Regular cardiac myocyte (primary cell): ENCODE measurements around the gene TPM2. TPM values are rescaled to one million over a fixed set of nuclear protein-coding genes. Genes with fewer than 3 reads are reported as not detected.

Source experiments
- total RNA-seq: library from RNA; depleted of rRNA; stranded (reverse); fragments of >200 nt; gene quantifications from 2 replicates; pipeline ENCODE4 v1.2.3, GENCODE V29; 2014

Gene TPM2
- 870 and 1,301 TPM in 2 replicates for total RNA-seq

DNA sequence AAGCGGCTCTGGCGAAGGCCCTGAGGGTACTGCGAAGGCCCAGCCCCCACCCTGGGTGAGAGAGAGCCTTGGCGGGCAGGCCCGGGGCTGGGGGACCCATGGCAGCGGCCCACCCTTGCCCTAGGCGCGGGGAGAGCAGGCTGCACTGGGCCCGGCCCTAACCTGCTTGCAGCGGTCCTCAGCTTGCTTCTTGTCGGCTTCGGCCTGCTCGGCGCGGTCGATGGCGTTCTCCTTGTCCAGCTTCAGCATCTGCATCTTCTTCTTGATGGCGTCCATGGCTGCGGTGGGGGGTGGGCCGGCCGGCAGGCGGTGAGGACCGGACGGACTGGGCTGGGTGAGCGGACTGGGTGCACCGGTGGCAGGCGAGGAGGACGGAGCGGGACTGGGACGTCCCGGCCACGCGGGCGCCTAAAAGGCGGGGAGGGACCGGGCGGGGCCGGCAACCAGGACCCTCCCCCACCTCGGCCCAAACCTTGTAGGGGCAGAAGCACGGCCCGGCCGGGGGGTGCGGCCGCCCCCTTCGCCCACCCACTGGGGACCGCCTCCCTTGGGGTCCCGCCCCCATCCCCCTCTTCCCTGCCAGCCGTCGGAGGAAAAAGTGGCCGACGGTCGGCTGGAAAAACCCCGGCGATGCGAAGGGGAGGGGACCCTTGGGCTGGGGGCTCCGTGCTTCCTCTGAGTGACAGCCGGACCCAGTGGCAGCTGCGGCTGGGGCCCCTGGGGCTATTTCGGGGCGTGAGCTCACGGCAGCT lies at the start of gene TPM2:
TSS of gene TPM2 (minus strand) at position 384 of the 752 bp plus-strand sequence. CDS start at position 276, 108 bp downstream.

DNA sequence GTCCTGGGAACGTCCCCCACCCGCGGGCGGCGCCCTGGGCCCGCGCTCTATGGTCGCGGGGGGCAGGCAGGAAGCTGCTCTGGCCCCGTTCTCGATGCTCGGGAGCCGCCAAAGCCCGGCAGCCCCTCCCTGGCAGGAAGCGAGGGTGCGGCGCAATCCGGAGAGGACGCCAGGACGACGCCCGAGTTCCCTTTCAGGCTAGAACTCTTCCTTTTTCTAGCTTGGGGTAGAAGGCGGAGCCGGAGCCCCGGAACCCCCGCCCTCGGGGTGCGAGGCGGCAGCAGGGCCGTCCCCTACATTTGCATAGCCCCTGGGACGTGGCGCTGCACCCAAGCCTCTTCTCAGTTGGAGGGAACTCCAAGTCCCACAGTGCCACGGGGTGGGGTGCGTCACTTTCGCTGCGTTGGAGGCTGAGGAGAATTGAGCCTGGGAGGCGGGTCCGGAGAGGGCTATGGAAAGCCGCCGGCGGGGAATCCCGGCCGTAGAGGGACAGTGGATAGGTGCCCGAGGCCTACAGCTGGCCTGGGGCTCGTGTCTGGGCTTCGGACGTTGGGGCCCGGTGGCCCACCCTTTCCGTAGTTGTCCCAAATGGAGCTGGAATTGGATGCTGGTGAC lies 42.6 kb upstream of the TPM2 start, which contains the start of the genes CREB3 and TLN1:
TSS of gene CREB3 (plus strand) at position 482 of the 615 bp plus-strand sequence. CDS start at position 589, 107 bp downstream.
TSS of gene TLN1 (minus strand) at position 11 of the 615 bp plus-strand sequence. CDS start 6,501 bp downstream, outside the sequence.

GRCh38 chr9:35673132-35674024 lies 16.3 kb downstream of the TPM2 start, which contains the start of gene CA9:
Gene CA9 (plus strand): TSS chr9:35673928. CDS start chr9:35673960, 32 bp downstream.

DNA sequence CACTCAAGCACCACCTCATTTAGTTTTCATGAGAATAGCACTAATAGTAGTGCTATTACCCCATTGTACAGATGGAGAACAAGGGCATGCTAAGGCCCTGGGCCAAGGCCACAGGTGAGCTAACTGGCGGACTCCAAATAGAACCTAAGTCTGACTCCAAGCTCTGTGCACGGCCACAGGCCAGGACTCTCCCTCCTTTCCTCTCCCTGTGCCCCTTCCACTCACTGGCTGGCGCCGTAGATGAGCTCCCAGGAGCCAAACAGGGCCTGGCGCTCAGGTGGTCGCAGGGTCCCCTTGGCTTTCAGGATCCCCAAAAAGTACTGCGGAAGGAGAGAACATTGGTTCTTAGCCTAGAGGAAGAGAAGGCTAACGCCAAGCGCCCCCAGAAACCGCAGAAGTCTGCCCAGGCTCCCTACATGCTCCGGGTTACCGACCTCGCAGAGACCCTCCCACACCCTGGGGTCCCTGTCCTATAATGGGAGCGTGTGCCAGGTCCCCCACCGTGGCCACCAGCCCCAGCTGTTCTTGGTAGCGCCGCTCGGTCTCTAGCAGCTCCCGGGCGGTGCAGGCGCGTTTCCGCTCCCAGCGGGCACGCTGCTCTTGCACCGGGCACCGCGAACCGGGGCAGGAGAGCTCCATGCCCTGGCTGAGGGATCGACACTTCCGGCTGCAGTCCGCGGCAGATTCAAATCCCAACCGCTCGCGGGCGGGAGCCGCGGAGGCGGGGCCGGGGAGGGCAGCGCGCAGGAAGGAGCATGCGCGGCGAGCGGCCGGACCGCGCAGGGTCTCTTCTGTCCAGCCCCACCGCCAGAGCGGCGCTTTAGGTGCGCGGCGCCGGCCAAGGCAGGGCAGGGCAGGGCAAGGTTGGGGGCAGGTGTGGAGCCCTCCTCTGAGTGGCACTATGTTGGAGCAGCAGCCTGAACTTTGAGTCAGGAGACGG lies 24.9 kb downstream of the TPM2 start, which contains the start of gene ARHGEF39:
TSS of gene ARHGEF39 (minus strand) at position 665 of the 940 bp plus-strand sequence. CDS start at position 639, 26 bp downstream.

DNA sequence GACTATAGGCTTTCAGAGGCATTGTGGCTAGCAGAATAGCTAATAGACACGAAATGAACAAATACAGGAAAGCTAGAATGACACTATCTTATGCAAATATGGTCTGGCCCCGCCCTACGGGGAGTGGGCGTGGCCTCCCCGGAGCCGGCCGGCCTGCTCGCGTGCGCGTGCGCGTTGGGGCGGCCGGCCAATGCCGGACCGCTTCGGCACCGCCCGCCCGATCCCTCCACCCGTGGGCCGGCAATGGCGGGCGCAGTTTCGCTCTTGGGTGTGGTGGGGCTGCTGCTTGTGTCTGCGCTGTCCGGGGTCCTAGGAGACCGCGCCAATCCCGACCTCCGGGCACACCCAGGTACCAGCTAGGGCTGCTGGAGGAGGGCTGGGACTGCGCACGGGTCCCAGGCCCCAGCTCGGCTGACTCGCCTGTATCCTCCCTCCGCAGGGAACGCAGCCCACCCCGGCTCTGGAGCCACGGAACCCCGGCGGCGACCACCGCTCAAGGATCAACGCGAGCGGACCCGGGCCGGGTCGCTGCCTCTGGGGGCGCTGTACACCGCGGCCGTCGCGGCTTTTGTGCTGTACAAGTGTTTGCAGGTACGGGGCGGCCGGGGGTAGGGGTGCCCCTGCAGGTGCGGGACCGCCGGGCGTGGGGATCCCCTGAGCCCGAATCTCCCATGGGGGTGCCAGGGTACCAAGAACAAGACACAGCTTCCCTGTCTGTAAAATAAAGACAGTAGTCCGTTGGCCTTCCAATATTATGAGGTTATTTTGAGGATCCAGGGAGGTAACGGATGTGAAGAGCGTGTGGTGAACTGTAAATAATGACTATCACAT lies 31.4 kb downstream of the TPM2 start, which contains the start of gene CCDC107:
TSS of gene CCDC107 (plus strand) at position 156 of the 831 bp plus-strand sequence. CDS start at position 244, 88 bp downstream.

GRCh38 chr9:35657546-35658136 lies 32.1 kb downstream of the TPM2 start, which contains the start of gene RMRP:
Gene RMRP (minus strand): TSS chr9:35658019.

DNA sequence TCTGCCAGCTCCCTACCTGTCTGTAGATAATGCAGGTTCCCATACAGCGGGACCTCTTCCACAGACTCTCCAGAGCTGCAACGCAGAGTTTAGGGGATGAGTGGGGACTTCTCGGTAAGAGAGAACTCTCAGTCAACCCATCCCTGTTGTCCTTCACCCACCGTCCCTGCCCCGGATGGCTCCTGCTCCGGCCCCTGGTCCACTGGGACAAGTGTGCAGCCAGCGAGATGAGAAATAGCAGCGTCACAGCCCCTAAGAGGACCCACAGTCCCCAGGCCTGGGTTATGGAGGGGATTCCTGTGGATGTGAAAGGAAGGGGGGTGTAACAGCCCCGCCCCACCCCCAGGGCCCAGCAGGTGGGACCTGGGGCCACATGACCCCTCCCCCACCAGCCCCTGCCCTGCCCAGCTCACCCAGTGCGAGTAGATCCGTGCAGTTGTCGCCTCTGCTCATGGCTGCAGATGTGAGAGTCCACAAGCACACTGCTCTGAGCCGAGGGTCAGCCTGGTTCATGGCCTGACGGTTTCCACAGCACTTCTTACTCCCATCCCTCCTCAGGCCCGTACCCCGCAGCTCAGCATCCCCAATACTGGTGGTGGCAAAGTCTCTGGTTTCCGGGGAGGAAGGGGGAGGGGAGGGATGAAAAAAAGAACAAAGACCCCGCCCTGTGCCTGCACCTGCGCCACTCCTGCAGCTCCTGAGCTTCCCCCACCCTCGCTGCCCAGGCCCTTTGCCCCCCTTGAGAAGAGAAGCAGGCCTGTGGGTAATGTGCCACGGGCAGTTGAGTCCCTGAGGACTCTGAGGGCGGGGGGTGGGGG lies 39.2 kb downstream of the TPM2 start, which contains the start of gene SIT1:
TSS of gene SIT1 (minus strand) at position 591 of the 818 bp plus-strand sequence. CDS start at position 513, 78 bp downstream.

Other genes starting within 250 kb of the TPM2 start
- gene RUSC2, start 199.8 kb downstream of the TPM2 start, total RNA-seq: 19.9 and 24.8 TPM in 2 replicates
- 8.6 and 10.7 TPM in 2 replicates for gene TESK1, start 84.7 kb downstream of the TPM2 start, total RNA-seq
- 0.19 and 0.56 TPM in 2 replicates for gene CD72, start 71.5 kb downstream of the TPM2 start, total RNA-seq
- gene SIT1, start 39.0 kb downstream of the TPM2 start, total RNA-seq: not detected in 2 replicates
- 3,474 and 7,582 TPM in 2 replicates for gene RMRP, start 31.9 kb downstream of the TPM2 start, total RNA-seq
- gene CCDC107, start 31.6 kb downstream of the TPM2 start, total RNA-seq: 16.9 and 24.2 TPM in 2 replicates
- gene ARHGEF39, start 24.7 kb downstream of the TPM2 start, total RNA-seq: 0.28 and 3.6 TPM in 2 replicates
- 0.38 and 2.8 TPM in 2 replicates for gene CA9, start 16.0 kb downstream of the TPM2 start, total RNA-seq
- 342 and 359 TPM in 2 replicates for gene TLN1, start 42.3 kb upstream of the TPM2 start, total RNA-seq
- gene CREB3, start 42.7 kb upstream of the TPM2 start, total RNA-seq: 77.5 and 112 TPM in 2 replicates
- 15.2 and 19.9 TPM in 2 replicates for gene GBA2, start 59.3 kb upstream of the TPM2 start, total RNA-seq
- 10.1 and 10.9 TPM in 2 replicates for gene RGP1, start 59.4 kb upstream of the TPM2 start, total RNA-seq
- not detected in 2 replicates for gene MSMP, start 64.4 kb upstream of the TPM2 start, total RNA-seq
- 10.9 and 18.3 TPM in 2 replicates for gene NPR2, start 101.7 kb upstream of the TPM2 start, total RNA-seq
- 0.58 and 1.1 TPM in 2 replicates for gene SPAG8, start 122.3 kb upstream of the TPM2 start, total RNA-seq
- 6.5 and 17.1 TPM in 2 replicates for gene HINT2, start 125.1 kb upstream of the TPM2 start, total RNA-seq
- not detected in 2 replicates for gene FAM221B, start 138.8 kb upstream of the TPM2 start, total RNA-seq
- gene TMEM8B, start 139.3 kb upstream of the TPM2 start, total RNA-seq: 0.58 and 2.0 TPM in 2 replicates
- gene OR13J1, start 180.5 kb upstream of the TPM2 start, total RNA-seq: not detected in 2 replicates
- 0.28 and 0.58 TPM in 2 replicates for gene HRCT1, start 216.3 kb upstream of the TPM2 start, total RNA-seq
- 0.85 and 5.0 TPM in 2 replicates for gene SPAAR, start 219.6 kb upstream of the TPM2 start, total RNA-seq